Uterus (tissue), 4 donors: ENCODE measurements around the gene PTBP3. TPM values are rescaled to one million over a fixed set of nuclear protein-coding genes. Genes with fewer than 3 reads are reported as not detected.
"Not testable (repeated sequence)": the region's sequence is repeated elsewhere in the genome, so short reads cannot be mapped to it uniquely, and the experiment has no call there.

Source experiments
- DNase-seq, 2 donors: peaks; one replicate each; pipeline ENCODE4 v3.0.0-alpha.2; 2019 to 2020
- H3K27ac ChIP-seq, 2 donors: fragments of 200-600 bp; sonication (generic); 1 replicate in 1 of 2; 2 replicates in 1 of 2; pipeline ENCODE4 v1.5.1; 2016 to 2018
- H3K27me3 ChIP-seq, 2 donors: fragments of 200-600 bp; sonication (generic); one replicate each; pipeline ENCODE4 v1.5.1; 2018 to 2019; ENCODE audit warnings: control low read depth in 1 of 2
- H3K36me3 ChIP-seq, 2 donors: fragments of 200-600 bp; sonication (generic); one replicate each; pipeline ENCODE4 v1.5.1; 2019; ENCODE audit warnings: control low read depth in 1 of 2
- H3K4me1 ChIP-seq, 2 donors: fragments of 200-600 bp; sonication (generic); one replicate each; pipeline ENCODE4 v1.5.1; 2018 to 2019; ENCODE audit warnings: control low read depth in 1 of 2
- H3K4me3 ChIP-seq, 2 donors: fragments of 200-600 bp; sonication (generic); 1 replicate in 1 of 2; 2 replicates in 1 of 2; pipeline ENCODE4 v1.5.1; 2018 to 2019; ENCODE audit warnings: mild to moderate bottlenecking in 1 of 2
- H3K9me3 ChIP-seq, 2 donors: fragments of 200-600 bp; sonication (generic); one replicate each; pipeline ENCODE4 v1.5.1; 2019; ENCODE audit warnings: control low read depth in 1 of 2
- POLR2A ChIP-seq, 2 donors: fragments of 450-650 bp; IDR thresholded peaks; one replicate each; pipeline ENCODE4 v1.6.1; 2016; ENCODE audit warnings: antibody characterized with exemption in 2 of 2, mild to moderate bottlenecking in 1 of 2, moderate library complexity in 1 of 2
- intact Hi-C: fragments of 100-400 bp; cut with DNase I; formaldehyde crosslinking; loops from one replicate; pipeline ENCODE4 v1.15.1; 2023; ENCODE audit warnings: low total_unique reads
- total RNA-seq, 4 donors: library from RNA; depleted of rRNA in 3 of 4; stranded (reverse); fragments of >200 nt in 3 of 4; gene quantifications; one replicate each; pipeline versions ENCODE4 v1.1.0 to v1.2.4, GENCODE V29; 2014 to 2023
- TF ChIP-seq, protein P1 (sequence below), 4 experiments: fragments of 200-600 bp in 2 of 4; fragments of 450-650 bp in 2 of 4; sonication (generic) in 2 of 4; IDR thresholded peaks; one replicate each; pipeline ENCODE4 v1.5.1; 2016 to 2019; ENCODE audit warnings: antibody characterized with exemption in 4 of 4, mild to moderate bottlenecking in 2 of 4, moderate library complexity in 1 of 4
- donor health status: DM: yes; HTN: yes; CAD: no.

Gene PTBP3
- total RNA-seq, 4 donors from 2014 or later: 25.0 to 64.6 (median 36.2) TPM

DNA sequence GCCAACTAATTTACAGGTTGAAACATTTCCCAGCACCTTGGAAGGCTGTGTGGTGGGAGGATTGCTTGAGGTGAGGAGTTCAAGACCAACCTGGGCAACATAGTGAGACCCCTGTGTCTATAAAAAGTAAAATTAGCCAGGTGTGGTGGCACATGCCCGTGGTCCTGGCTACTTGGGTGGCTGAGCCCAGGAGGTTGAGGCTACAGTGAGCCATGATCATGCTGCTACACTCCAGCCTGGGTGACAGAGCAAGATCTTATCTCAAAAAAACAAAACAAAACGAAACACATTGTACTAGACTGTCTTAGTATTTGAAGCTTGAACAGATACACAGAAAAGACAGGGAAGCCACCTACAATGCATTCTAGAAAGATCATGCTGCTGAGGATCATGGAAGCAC, 43.7 kb upstream of the PTBP3 start:
- no peaks in the 10 kb centered on the region for H3K27me3 ChIP-seq
- no peaks in the 10 kb centered on the region for H3K36me3 ChIP-seq
- DNase-seq: no peak
- no peaks in the 10 kb centered on the region for H3K9me3 ChIP-seq
- no peak for TF ChIP-seq POLR2A (IDR thresholded peaks at IDR 0.05)
- TF ChIP-seq, protein P1, sequence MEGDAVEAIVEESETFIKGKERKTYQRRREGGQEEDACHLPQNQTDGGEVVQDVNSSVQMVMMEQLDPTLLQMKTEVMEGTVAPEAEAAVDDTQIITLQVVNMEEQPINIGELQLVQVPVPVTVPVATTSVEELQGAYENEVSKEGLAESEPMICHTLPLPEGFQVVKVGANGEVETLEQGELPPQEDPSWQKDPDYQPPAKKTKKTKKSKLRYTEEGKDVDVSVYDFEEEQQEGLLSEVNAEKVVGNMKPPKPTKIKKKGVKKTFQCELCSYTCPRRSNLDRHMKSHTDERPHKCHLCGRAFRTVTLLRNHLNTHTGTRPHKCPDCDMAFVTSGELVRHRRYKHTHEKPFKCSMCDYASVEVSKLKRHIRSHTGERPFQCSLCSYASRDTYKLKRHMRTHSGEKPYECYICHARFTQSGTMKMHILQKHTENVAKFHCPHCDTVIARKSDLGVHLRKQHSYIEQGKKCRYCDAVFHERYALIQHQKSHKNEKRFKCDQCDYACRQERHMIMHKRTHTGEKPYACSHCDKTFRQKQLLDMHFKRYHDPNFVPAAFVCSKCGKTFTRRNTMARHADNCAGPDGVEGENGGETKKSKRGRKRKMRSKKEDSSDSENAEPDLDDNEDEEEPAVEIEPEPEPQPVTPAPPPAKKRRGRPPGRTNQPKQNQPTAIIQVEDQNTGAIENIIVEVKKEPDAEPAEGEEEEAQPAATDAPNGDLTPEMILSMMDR (IDR thresholded peaks at IDR 0.05): no peak
- no peak overlapping the region for H3K4me3 ChIP-seq
- H3K27ac ChIP-seq: no peak overlapping the region
- H3K4me1 ChIP-seq: peaks cover 0 to 10% of the 10 kb centered on the region in 2 donors
- intact Hi-C loops: no loop called here

DNA sequence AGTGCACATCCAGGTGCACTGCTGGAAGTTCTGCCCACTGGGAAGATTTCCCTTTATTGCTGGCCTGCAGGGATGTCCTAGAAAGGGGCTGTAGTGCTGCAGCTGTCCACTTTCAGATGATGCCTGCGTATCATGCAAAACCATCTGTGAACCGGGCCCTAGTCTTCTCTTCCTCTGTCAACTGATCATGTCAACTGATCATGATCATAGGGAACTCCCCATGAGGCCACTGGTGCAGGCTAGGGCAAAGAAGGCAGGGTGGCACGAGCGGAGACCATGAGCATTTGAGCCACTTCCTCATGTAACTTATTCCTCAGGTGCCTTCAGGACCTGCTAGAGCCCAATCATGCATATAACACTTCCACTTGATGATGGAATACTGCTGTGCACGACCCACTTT, 41.9 kb upstream of the PTBP3 start:
- Histone ChIP-seq H3K27ac (no peak overlapping the region), H3K27me3 (no peaks in the 10 kb centered on the region), H3K9me3 (no peaks in the 10 kb centered on the region), H3K36me3 (no peaks in the 10 kb centered on the region), H3K4me1 (peaks cover 0 to 10% of the 10 kb centered on the region in 2 donors), H3K4me3 (no peak overlapping the region)
- intact Hi-C loops: no loop called here
- no peak for TF ChIP-seq POLR2A (IDR thresholded peaks at IDR 0.05)
- TF ChIP-seq, protein P1 (IDR thresholded peaks at IDR 0.05): no peak
- no peak for DNase-seq

- H3K36me3 ChIP-seq, H3K4me1 ChIP-seq, DNase-seq, H3K27me3 ChIP-seq, H3K9me3 ChIP-seq, intact Hi-C loops, H3K4me3 ChIP-seq, H3K27ac ChIP-seq: not testable (repeated sequence)
Measured at GRCh38 chr9:112374232-112374631, 40.8 kb upstream of the PTBP3 start.

GRCh38 chr9:112373666-112374065, 40.2 kb upstream of the PTBP3 start:
- H3K4me1 ChIP-seq, H3K27me3 ChIP-seq, H3K4me3 ChIP-seq, H3K36me3 ChIP-seq, DNase-seq, H3K9me3 ChIP-seq, H3K27ac ChIP-seq, intact Hi-C loops: not testable (repeated sequence)

DNA sequence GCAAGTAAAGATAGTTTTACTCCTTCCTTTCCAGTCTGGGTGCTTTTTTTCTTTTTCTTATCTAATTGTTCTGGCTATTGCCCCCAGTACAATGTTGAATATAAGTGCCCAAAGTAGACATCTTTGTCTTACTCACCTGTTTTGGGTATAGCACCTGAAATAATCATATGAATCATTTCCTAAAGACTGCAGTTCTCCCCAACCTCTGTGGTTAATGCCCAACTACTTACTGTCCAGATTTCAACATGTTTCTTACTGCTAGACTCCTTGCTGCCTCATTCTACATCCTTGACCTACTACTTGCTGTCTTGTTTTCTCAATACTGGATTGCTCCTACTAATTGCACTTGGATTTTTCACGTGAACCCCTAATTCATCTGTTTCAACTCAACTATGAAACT, 37.6 kb upstream of the PTBP3 start:
- Histone ChIP-seq H3K36me3 (no peaks in the 10 kb centered on the region), H3K27ac (no peak overlapping the region), H3K9me3 (no peaks in the 10 kb centered on the region), H3K4me3 (no peak overlapping the region), H3K4me1 (no peaks in the 10 kb centered on the region), H3K27me3 (no peaks in the 10 kb centered on the region)
- TF ChIP-seq POLR2A (IDR thresholded peaks at IDR 0.05): no peak
- TF ChIP-seq, protein P1 (IDR thresholded peaks at IDR 0.05): no peak
- DNase-seq: no peak
- intact Hi-C loops: no loop called here

GRCh38 chr9:112369817-112370216, 36.4 kb upstream of the PTBP3 start:
- intact Hi-C loops: no loop called here
- no peak for TF ChIP-seq POLR2A (IDR thresholded peaks at IDR 0.05)
- TF ChIP-seq, protein P1 (IDR thresholded peaks at IDR 0.05): no peak
- no peak overlapping the region for H3K4me3 ChIP-seq
- no peaks in the 10 kb centered on the region for H3K9me3 ChIP-seq
- no peak for DNase-seq
- no peak overlapping the region for H3K27ac ChIP-seq
- no peaks in the 10 kb centered on the region for H3K27me3 ChIP-seq
- no peaks in the 10 kb centered on the region for H3K36me3 ChIP-seq
- no peaks in the 10 kb centered on the region for H3K4me1 ChIP-seq
